RWPE2 (cell line): Measurements from ENCODE around the gene OSTN.

Experiments used
- ATAC-seq: fragments of 200-7000 bp; cut with Tn5 transposase; 3 replicates; pipeline ENCODE4 v1.9.1; 2021; ENCODE audit warnings: low read depth
- DNase-seq: peaks from one replicate; pipeline ENCODE4 v3.0.0-alpha.2; 2020; ENCODE audit warnings: low spot score
- H3K27ac ChIP-seq: fragments of 450-650 bp; 2 replicates; pipeline ENCODE4 v1.5.1; 2017; ENCODE audit warnings: mild to moderate bottlenecking; ENCODE audit not compliant: poor library complexity, severe bottlenecking
- H3K27me3 ChIP-seq: fragments of 250-450 bp; sonication (Bioruptor Pico); 2 replicates; pipeline ENCODE4 v1.5.1; 2021; ENCODE audit warnings: mild to moderate bottlenecking, moderate library complexity; ENCODE audit not compliant: insufficient read depth, poor library complexity, severe bottlenecking
- H3K36me3 ChIP-seq: fragments of 250-450 bp; sonication (Bioruptor Pico); 2 replicates; pipeline ENCODE4 v1.5.1; 2020; ENCODE audit warnings: low read depth, mild to moderate bottlenecking, moderate library complexity
- H3K4me1 ChIP-seq: fragments of 250-450 bp; sonication (Bioruptor Pico); 2 replicates; pipeline ENCODE4 v1.5.1; 2021; ENCODE audit warnings: mild to moderate bottlenecking, moderate library complexity; ENCODE audit not compliant: insufficient read depth, poor library complexity, severe bottlenecking
- H3K4me3 ChIP-seq: fragments of 250-450 bp; sonication (Bioruptor Pico); 2 replicates; pipeline ENCODE4 v1.5.1; 2021; ENCODE audit warnings: mild to moderate bottlenecking, moderate library complexity; ENCODE audit not compliant: severe bottlenecking
- H3K9me3 ChIP-seq: fragments of 250-450 bp; sonication (Bioruptor Pico); 2 replicates; pipeline ENCODE4 v1.5.1; 2021; ENCODE audit warnings: mild to moderate bottlenecking, moderate library complexity; ENCODE audit not compliant: severe bottlenecking
- CTCF ChIP-seq: fragments of 450-650 bp; IDR thresholded peaks from one replicate; pipeline ENCODE4 v1.5.1; 2017; ENCODE audit warnings: mild to moderate bottlenecking, moderate library complexity; ENCODE audit not compliant: poor library complexity, severe bottlenecking

The OSTN gene

DNA sequence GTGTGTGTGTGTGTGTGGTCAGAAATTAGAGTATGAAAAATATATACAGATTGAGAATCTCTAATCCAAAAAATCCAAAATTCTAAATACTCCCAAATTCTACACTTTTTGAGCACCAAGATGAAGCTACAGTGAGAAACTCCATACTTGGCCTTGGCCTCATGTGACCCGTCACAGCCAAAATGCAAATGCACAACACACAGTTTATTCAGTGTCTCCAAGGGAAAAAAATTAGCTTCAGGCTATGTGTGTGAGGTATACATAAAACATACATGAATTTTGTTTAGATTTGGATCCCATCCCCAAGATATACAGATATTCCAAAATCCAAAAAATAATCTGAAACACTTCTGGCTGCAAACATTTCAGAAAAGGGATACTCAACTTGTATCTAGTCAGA, 33.2 kb upstream of the OSTN start:
- H3K9me3 ChIP-seq = no peaks in the 10 kb centered on the region
- no peaks in the 10 kb centered on the region for H3K36me3 ChIP-seq
- no peak for TF ChIP-seq CTCF
- no peaks in the 10 kb centered on the region for H3K4me1 ChIP-seq
- no peak for ATAC-seq
- H3K27ac ChIP-seq = no peak overlapping the region
- no peak for DNase-seq
- H3K4me3 ChIP-seq = no peak overlapping the region
- H3K27me3 ChIP-seq = no peaks in the 10 kb centered on the region

GRCh38 chr3:191166368-191166767, 32.7 kb upstream of the OSTN start:
- H3K27ac ChIP-seq = no peak overlapping the region
- H3K4me3 ChIP-seq = no peak overlapping the region
- no peaks in the 10 kb centered on the region for H3K9me3 ChIP-seq
- ATAC-seq (no peak), DNase-seq (no peak)
- H3K4me1 ChIP-seq = no peaks in the 10 kb centered on the region
- no peaks in the 10 kb centered on the region for H3K27me3 ChIP-seq
- no peak for TF ChIP-seq CTCF
- no peaks in the 10 kb centered on the region for H3K36me3 ChIP-seq

DNA sequence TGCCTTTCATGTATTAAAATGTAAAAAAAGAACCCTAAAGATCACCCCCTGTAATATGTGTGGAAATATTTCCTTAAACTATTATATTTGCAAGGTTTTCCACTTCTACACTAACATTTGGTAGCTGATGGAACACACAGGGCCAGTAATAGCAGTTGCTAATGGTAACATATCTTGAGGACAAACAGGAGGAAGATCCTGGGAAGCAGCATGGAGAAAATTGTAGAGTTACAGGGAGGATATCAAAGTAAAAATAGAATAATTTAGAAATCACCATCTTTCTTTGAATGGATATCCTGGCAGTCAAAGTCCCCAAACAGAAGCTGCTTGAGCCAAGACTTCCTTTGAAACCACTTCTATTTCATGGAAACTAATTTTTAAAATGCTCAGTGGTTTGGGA, 29.5 kb upstream of the OSTN start:
- DNase-seq (no peak), ATAC-seq (no peak)
- H3K9me3 ChIP-seq = no peaks in the 10 kb centered on the region
- H3K36me3 ChIP-seq = no peaks in the 10 kb centered on the region
- H3K4me1 ChIP-seq = no peaks in the 10 kb centered on the region
- no peak for TF ChIP-seq CTCF
- H3K4me3 ChIP-seq = no peak overlapping the region
- H3K27me3 ChIP-seq = no peaks in the 10 kb centered on the region
- H3K27ac ChIP-seq = no peak overlapping the region

DNA sequence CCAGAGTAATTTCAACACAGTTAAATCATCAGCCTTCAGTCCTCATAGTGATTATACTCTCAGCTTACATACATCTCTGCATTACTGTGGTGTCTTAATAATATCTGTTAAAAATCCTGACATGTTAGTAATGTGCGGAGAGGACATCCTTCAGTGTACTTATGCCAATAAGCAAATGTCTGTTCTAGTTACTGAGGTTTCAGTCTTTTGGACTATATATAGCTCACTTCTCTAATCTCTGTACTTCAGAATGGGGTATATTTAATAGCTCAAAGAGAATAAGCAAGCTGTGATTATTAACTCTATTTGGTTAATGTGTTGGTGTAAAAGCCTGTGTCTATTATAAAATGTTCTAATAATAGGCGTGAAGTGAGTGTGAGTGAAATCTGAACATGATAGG, 28.9 kb upstream of the OSTN start:
- no peak for ATAC-seq
- Histone ChIP-seq H3K4me3 (no peak overlapping the region), H3K4me1 (no peaks in the 10 kb centered on the region), H3K9me3 (no peaks in the 10 kb centered on the region), H3K27me3 (no peaks in the 10 kb centered on the region), H3K27ac (no peak overlapping the region), H3K36me3 (no peaks in the 10 kb centered on the region)
- DNase-seq = no peak
- TF ChIP-seq CTCF = no peak

- ATAC-seq (no peak), DNase-seq (no peak)
- Histone ChIP-seq H3K27ac (no peak overlapping the region), H3K36me3 (no peaks in the 10 kb centered on the region), H3K27me3 (no peaks in the 10 kb centered on the region), H3K4me1 (no peaks in the 10 kb centered on the region), H3K4me3 (no peak overlapping the region), H3K9me3 (no peaks in the 10 kb centered on the region)
- no peak for TF ChIP-seq CTCF
Observed at GRCh38 chr3:191175102-191175501, 23.9 kb upstream of the OSTN start.
